Measurements from ENCODE around the gene INKA2.
A peak's percentile ranks its signal among the peaks of the same experiment; 100 is the strongest.

INKA2 gene

DNA sequence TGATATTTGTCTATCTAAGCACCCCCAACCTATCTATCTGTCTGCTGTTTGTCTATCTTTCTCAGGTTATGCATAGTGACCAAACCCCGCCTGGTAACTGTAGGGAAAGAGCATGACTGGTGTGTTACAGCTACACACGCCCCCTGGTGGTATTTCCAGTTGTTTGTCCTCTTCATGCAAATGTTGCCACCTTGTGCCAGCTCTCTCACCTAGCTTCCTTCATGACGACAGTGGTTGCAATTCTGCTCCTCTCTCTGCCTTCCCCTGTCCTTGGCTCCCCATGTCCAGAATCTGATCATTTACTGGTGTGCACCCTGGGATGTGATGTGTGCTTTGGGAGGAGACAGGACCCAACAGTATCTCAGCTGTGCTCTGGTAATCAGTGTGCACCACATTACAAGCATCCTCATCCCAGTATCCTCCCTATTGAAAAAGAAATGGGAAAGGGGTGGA, 8.1 kb upstream of the INKA2 start:
- peak; percentile 81 for ATAC-seq

GRCh38 chr1:111746614-111746999, 7.4 kb upstream of the INKA2 start:
- TF ChIP-seq ISL1 (CRISPR knock-in tag; IDR thresholded peaks at IDR 0.05): no peak
- no peak for TF ChIP-seq CSDC2 (CRISPR knock-in tag; IDR thresholded peaks at IDR 0.05)
- no peak for TF ChIP-seq TOX (CRISPR knock-in tag; IDR thresholded peaks at IDR 0.05; ENCODE audit: borderline replicate concordance)
- no peak for TF ChIP-seq ESRRG (CRISPR knock-in tag; IDR thresholded peaks at IDR 0.05)
- no peak for TF ChIP-seq CREB5 (CRISPR knock-in tag; IDR thresholded peaks at IDR 0.05; ENCODE audit: low read depth)
- no peak for TF ChIP-seq ZC3H10 (CRISPR knock-in tag; IDR thresholded peaks at IDR 0.05)
- TF ChIP-seq PATZ1 (CRISPR knock-in tag; IDR thresholded peaks at IDR 0.05; ENCODE audit: borderline replicate concordance): no peak
- TF ChIP-seq GLIS3 (CRISPR knock-in tag; IDR thresholded peaks at IDR 0.05): no peak
- no peak for TF ChIP-seq ARNTL (CRISPR knock-in tag; IDR thresholded peaks at IDR 0.05; ENCODE audit: borderline replicate concordance, low read depth)
- TF ChIP-seq, protein P1, sequence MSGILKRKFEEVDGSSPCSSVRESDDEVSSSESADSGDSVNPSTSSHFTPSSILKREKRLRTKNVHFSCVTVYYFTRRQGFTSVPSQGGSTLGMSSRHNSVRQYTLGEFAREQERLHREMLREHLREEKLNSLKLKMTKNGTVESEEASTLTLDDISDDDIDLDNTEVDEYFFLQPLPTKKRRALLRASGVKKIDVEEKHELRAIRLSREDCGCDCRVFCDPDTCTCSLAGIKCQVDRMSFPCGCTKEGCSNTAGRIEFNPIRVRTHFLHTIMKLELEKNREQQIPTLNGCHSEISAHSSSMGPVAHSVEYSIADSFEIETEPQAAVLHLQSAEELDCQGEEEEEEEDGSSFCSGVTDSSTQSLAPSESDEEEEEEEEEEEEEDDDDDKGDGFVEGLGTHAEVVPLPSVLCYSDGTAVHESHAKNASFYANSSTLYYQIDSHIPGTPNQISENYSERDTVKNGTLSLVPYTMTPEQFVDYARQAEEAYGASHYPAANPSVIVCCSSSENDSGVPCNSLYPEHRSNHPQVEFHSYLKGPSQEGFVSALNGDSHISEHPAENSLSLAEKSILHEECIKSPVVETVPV (CRISPR knock-in tag; IDR thresholded peaks at IDR 0.05): no peak
- no peak for TF ChIP-seq ZNF565 (CRISPR knock-in tag; conservative IDR thresholded peaks at IDR 0.05; ENCODE audit: low read depth)
- TF ChIP-seq SNAI2 (CRISPR knock-in tag; IDR thresholded peaks at IDR 0.05): no peak
- TF ChIP-seq ZFP3 (CRISPR knock-in tag; IDR thresholded peaks at IDR 0.05): no peak
- TF ChIP-seq BACH2 (CRISPR knock-in tag; IDR thresholded peaks at IDR 0.05; ENCODE audit: borderline replicate concordance): no peak
- TF ChIP-seq TSHZ2 (CRISPR knock-in tag; IDR thresholded peaks at IDR 0.05): no peak
- ATAC-seq: no peak

More for the DNA sequence above, 8.1 kb upstream of the INKA2 start:
- no peak for TF ChIP-seq ZNF70 (CRISPR knock-in tag; IDR thresholded peaks at IDR 0.05)
- TF ChIP-seq ESRRG (CRISPR knock-in tag; IDR thresholded peaks at IDR 0.05): no peak
- no peak for TF ChIP-seq PATZ1 (CRISPR knock-in tag; IDR thresholded peaks at IDR 0.05; ENCODE audit: borderline replicate concordance)
- TF ChIP-seq POU6F1 (CRISPR knock-in tag; IDR thresholded peaks at IDR 0.05; ENCODE audit: borderline replicate concordance, low read depth): no peak
- TF ChIP-seq ZNF8 (CRISPR knock-in tag; IDR thresholded peaks at IDR 0.05): no peak
- no peak for TF ChIP-seq BACH2 (CRISPR knock-in tag; IDR thresholded peaks at IDR 0.05; ENCODE audit: borderline replicate concordance)
- TF ChIP-seq CSDC2 (CRISPR knock-in tag; IDR thresholded peaks at IDR 0.05): no peak
- no peak for TF ChIP-seq GLIS3 (CRISPR knock-in tag; IDR thresholded peaks at IDR 0.05)
- no peak for TF ChIP-seq ZNF565 (CRISPR knock-in tag; conservative IDR thresholded peaks at IDR 0.05; ENCODE audit: low read depth)
